A549 (cell line): ENCODE data around the gene RAVER1.

Experiments used
- CHD2 ChIP-seq: fragments of 150-350 bp; IDR thresholded peaks from 2 replicates; pipeline ENCODE4 v1.6.1; 2014; ENCODE audit warnings: low read length; ENCODE audit not compliant: partially characterized antibody
- CTCF ChIP-seq: fragments of >200 bp; sonication (Bioruptor Twin); formaldehyde crosslinking; IDR thresholded peaks from 3 replicates; pipeline ENCODE4 v1.5.1; 2016
- ELK1 ChIP-seq: fragments of 150-350 bp; IDR thresholded peaks from 2 replicates; pipeline ENCODE4 v1.6.1; 2014; ENCODE audit warnings: low read depth, mild to moderate bottlenecking, low read length
- RFX5 ChIP-seq: fragments of 450-650 bp; IDR thresholded peaks from 2 replicates; pipeline ENCODE4 v1.7.1; 2014; ENCODE audit warnings: antibody characterized with exemption, mild to moderate bottlenecking, moderate library complexity
- ZFP36 ChIP-seq: fragments of 450-650 bp; IDR thresholded peaks from 2 replicates; pipeline ENCODE4 v1.6.1; 2014; ENCODE audit warnings: borderline replicate concordance; ENCODE audit not compliant: partially characterized antibody

- TF ChIP-seq CTCF = no peak
- TF ChIP-seq ZFP36 = no peak
- TF ChIP-seq CHD2 = no peak
- no peak for TF ChIP-seq RFX5
- no peak for TF ChIP-seq ELK1
Observed at GRCh38 chr19:10294368-10294697, 39.0 kb downstream of the RAVER1 start.
